ENCODE measurements around the gene AVPR1B.
"Not testable (repeated sequence)": the region's sequence is repeated elsewhere in the genome, so short reads cannot be mapped to it uniquely, and the experiment has no call there.

The AVPR1B gene

DNA sequence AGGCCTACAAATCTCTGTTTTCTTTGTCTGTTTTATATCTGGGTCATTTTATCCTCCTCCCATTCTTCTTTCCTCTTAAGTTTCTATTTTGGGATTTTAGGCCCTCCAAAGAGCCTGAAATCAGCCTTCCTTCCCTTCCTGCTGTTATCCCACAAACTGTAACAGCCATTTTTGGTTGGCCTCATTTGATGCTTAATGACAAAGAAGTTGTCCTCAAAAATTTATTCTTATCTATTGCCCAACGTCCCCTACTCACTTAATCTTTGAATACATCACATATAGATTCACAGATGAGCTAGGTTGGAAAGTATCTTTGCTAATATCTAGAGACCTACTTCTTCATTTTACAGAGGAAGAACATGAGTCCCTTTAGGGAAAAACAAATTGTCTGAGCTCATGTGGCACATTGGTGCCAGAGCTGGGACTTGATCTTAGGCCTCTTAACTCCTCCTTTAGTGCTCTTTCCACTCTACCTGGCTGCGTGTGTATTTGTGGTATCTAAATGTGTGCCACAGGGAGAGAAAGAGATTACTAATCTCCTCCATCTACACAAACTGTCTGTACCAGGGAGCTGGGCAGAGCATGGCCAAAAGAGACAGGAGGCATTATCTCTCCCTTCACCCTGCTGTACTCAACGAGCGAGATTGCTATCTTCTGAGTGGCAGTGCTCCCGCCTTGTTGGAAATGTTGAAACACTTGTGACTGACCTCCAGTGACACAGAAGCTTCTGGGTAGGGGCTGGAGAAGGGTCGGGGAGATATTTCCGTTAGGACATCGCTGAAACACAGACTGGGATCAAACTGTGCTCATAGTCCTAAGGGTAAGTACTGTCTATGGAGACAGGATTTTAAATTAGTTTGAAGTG is 34.1 kb downstream of the AVPR1B start:
- DNase-seq (ENCODE audit: low spot score): no peak

DNA sequence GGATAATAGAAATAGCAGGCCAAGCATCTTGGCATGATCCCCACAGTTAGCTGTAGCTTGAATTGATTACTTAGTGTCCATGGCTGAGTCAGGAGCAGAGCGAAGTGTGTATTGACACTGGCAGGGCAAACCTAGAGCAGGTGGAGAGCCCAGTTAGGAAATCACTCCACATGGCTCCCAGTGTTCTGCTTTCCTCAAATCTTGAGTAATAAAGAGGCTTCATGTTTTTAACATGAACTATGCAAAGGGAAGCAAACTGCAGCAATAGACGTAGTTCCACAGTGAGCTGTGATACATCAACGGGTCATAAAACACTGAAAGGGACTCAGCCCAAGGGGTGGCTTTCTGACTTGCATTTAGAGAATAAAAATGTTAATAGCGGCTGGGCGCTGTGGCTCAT is 35.3 kb downstream of the AVPR1B start:
- DNase-seq (ENCODE audit: low spot score): no peak

DNA sequence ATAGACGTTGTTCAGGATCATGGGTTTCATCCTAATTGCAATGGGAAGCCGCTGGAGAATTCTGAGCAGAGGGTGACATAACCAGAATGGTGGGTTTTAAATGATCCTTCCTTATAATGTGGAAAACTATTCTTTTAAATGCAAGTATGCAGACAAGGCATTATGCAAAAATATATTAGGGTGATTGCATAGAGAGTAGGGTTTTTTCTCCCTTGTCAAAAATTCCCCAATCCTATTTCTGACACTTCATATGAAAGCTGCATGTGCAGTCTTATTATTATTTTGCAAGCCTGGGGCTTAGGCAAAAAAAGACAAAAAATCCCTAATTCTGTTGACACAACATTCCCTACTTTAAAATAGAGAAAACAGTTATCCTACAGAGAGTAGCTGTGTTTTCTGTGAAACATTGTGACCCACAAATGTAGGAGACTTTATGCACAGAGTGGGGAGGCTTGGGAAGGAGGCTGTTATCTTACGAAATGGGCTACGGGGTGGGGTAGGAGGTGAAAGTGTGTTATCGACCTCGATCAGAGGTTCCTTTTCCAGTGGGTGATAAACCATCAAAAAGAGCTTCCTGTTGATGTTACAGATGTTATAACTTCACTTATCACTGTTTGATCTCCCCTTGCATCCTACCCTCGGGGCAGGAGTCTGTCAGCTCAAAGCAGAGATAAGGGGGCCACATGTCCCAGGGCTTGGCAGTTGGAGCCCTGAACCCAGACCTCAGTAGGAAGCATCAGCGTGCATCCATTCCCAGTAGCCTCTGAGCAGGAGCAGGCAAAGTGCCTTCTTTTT is 37.0 kb downstream of the AVPR1B start:
- no peak for DNase-seq (ENCODE audit: low spot score)

DNA sequence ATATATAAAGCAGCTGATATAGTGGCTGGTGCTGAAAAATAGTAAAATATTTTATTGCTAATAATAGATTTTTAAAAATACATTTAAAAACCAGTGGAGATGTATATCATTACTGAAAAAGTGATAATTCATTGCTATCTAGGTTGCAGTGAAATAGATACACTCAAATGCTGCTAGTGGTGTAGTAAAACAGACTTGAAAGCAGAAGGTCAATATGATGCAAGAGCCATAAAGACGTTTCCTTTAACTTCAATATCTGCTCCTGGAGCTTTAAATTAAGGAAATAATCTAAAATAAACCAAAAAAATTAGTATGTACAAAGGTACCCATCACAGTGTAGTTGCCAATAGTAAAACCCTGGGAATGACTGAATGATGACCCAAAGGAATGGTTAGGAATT is 38.1 kb downstream of the AVPR1B start:
- no peak for DNase-seq (ENCODE audit: low spot score)

DNA sequence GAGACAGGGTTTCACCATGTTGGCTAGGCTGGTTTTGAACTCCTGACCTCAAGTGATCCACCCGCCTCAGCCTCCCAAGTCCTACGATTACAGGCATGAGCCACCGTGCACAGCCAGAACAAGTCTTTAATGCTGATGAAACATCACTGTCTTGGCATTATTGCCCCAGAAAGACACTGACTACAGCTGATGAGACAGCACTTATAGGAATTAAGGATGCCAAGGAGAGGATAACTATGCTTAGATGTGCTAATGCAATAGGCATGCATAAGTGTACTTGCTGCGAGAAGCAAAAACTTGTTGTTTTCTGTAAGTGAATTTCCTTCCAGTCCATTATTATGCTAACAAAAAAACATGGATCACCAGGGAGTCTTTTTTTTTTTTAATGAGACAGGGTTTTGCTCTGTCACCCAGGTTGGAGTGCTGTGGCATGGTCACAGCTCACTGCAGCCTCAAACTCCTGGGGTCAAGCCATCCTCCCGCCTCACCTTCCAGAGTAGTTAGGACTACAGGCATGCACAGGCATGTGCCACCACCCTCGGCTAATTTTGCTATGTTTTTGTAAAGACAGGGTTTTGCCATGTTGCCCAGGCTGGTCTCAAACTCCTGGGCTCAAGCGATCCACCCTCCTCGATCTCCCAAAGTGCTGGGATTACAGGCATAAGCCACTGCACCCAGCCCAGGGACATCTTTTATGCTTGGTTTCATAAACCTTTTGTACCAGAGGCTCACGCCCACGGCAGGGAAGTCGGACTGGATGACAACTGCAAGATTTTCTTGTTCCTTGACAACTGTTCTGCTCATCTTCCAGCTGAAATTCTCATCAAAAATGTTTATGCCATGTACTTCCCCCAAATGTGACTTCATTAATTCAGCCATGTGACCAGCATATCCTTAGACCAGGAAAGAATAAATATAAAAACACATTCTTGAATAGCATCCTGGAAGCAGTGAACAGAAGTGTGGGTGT is 41.1 kb downstream of the AVPR1B start:
- DNase-seq (ENCODE audit: low spot score): no peak

DNA sequence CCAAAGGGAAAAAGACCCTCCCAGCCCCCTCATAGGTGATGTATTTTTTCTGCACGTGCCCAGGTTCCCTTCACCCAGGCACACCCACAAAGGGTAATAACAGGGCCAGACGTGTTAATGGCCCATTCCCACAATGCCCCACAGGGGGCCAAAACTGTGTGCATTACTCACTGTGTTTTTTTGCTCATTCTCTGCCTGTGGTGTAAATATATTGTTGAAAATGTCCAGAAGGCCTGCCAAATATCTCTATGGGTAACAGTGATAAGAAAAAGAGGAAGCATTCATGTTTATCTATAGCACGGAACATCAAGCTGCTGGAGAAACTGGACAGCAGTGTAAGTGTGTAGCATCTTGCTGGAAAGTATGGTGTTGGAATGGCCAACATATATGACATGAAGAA is 42.3 kb downstream of the AVPR1B start:
- DNase-seq (ENCODE audit: low spot score): no peak

DNA sequence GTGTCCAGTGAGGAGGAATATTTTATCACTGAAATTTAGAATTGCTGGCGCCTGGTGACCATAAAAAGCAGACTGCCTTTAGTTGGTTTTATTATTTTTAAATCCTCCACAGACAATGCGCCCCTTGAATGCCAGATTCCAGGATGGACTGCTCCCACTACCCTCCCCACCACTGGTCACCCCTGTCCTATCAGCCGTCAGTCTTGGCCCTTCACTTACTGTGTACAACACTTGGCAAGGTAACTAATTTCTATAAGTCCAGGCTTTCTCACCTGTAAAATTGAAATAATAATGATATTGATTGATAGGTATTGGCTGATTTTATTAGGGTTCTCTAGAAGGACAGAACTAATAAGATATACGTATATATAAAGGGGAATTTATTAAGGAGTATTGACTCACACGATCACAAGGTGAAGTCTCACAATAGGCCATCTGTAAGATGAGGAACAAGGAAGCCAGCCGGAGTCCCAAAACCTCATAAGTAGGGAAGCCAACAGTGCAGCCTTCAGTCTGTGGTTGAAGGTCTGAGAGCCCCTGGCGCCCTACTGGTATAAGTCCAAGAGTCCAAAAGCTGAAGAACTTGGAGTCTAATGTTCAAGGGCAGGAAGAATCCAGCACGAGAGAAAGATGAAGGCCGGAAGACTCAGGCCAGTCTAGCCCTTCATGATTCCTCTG is 46.4 kb downstream of the AVPR1B start:
- DNase-seq (ENCODE audit: low spot score): no peak

DNA sequence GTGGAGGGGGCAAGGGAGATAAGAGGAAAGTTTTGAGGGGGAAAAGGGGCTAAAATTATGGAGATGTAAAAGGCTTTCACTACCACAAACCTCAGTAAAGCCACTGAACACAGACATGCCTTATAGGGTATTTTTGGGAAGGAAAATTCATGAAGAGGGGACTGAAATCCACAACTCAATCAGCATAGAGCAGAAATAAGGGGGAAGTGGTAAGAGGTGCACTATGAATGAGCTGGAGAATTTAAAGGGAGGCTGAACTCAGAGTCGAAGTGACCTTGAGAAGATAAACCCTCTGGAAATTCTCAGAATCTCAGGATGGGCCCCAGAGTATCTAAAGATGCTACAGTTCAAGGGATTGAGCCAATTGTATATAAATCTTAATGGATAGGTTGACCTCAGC is 48.9 kb downstream of the AVPR1B start:
- DNase-seq (ENCODE audit: low spot score): no peak

DNA sequence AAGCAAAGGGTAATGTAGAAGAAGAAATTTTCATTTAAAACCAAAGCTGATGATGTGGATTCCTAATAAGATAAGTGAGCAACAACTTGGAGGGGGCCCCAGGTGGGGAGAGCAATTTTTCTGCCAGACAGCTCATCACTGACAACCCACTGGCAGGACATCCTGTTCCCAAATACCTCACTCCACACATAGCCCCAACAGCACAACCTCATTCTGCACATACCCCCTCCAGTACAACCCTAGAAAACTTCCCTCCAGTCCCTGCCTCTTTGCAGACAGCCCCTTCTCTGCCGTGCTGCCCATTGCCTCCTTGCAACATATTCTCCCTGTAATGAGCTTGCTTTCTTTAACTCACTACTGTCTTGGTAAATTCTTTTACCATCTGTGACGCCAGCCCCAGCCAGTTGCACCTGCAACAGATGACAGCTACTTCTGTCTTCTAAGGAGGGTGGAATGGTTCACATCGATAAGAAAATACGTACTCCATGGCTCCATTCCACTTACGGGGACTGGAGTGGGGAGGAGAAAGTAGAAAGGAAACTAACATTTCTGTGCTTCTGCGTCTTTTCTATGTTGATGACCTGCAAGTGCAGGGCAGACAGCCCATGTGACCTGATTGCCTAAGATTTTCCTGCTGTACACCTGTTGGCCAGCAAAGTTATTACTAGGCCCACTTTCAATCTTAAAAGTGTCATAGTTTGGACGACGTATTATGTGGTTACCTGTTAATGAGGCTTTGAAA is 49.5 kb downstream of the AVPR1B start:
- DNase-seq (ENCODE audit: low spot score): no peak

DNA sequence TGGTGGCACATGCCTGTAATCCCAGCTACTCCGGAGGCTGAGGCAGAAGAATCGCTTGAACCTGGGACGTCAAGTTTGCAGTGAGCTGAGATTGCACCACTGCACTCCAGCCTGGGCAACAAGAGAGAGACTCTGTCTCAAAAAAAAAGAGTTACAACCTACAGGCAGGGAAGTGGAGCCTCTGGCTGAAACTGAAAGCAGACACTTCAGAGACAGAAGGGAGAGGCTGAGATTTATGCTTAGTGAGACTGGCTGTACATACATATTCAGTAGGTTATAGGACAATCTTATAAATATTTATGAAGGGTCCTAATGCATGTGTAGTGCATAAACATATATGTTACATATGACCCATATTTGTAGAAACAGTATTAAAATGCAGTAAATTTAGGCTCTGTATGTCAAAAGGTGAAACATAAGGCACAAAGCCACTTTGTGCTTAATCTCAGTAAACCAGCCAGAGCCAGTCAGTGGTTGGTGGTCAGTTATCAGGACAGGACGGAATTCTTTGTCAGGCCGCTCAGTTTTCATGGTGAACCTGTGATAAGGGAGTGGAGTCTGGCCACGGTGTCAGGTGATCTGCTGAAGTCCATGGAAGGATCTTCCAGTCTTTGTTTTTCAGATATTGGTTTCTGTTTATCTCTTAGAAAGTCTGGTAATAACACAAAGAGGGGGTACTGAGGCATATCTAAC is 50.6 kb downstream of the AVPR1B start:
- DNase-seq (ENCODE audit: low spot score): no peak

DNA sequence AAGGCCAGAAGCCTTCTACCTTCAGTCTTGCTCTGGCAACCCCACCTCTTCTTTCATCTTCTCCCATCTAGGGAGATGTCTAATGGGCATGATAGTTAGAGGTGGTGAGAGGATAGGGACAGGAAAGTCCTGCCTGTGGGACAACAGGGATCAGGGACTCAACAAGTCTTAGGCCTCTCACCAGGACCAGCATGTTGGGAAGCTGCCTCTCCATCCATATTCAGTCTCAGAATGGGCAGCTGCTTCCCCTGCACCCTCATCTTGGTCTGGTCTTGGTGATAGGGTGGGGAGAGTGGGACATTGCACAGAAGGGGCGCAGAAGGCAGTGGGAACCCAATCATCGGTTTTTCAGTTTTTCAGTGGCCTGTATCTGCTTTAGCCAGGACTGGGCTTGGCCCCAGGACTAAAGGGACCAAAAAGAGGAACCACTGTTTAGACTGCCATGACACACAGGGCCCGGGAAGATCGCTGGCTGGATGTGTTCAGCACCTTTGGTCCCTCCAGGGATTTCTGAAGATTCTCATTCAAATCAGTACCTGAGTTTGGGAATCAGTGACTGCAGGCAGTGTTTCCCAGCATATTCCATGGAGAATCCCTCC is 51.5 kb downstream of the AVPR1B start:
- no peak for DNase-seq (ENCODE audit: low spot score)

DNA sequence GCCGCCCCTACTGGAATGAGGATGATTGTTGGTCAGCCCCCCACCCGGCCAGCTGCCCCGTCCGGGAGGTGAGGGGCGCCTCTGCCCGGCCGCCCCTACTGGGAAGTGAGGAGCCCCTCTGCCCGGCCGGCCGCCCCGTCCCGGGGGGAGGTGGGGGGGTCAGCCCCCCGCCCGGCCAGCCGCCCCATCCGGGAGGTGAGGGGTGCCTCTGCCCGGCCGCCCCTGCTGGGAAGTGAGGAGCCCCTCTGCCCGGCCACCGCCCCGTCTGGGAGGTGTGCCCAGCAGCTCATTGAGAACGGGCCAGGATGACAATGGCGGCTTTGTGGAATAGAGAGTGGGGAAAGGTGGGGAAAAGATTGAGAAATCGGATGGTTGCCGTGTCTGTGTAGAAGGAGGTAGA is 52.7 kb downstream of the AVPR1B start:
- not testable (repeated sequence) for DNase-seq (ENCODE audit: low spot score)

DNA sequence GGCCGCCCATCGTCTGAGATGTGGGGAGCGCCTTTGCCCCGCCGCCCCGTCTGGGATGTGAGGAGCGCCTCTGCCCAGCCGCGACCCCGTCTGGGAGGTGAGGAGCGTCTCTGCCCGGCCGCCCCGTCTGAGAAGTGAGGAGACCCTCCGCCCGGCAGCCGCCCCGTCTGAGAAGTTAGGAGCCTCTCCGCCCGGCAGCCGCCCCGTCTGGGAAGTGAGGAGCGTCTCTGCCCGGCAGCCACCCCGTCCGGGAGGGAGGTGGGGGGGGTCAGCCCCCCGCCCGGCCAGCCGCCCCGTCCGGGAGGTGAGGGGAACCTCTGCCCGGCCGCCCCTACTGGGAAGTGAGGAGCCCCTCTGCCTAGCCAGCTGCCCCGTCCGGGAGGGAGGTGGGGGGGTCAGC is 53.2 kb downstream of the AVPR1B start:
- not testable (repeated sequence) for DNase-seq (ENCODE audit: low spot score)

DNA sequence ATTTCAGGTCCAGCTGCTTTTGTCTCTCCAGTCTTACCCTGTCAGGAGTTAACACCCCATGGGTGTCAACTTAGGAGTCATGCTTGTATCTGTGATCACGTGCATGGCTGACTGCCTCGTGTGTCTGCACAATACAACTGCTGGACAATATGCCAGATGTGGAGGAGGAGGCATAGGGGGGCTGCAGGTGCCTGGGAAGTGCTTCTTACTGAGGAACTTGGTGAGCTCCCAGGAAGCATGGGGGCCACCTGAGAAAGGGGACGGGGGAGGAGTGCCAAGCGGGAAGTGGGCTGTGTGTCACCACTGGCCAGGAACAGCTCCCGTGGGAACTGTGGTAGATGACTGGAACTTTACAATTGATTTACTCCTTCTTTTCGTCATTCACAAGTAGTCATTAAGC is 54.7 kb downstream of the AVPR1B start:
- no peak for DNase-seq (ENCODE audit: low spot score)

DNA sequence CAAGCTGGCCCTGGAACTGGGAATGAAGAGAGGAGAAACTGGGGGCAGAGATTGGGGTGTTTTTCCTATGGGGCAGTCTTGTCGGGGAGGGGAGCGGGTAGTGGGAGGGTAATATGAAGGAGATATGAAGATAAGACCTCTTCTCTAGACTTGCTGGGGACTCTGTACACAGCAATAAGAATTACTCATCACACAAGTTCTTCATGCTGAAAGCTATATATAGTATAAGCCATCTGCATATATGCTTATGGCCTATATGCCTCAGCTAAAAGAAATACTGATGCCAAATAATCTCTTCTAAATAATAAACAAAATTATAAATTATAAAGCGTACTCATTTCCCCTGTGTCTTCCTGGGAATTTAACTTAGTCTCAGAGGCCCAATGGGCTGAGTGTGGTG is 56.3 kb downstream of the AVPR1B start:
- DNase-seq (ENCODE audit: low spot score): no peak
